Stimulated activated CD4-positive, alpha-beta T cell treated with anti-CD3 and anti-CD28 coated beads, TNF-alpha, amount 100 ng/mL, for 24 hours (primary cell): Measurements from ENCODE around the gene CILP.
"Not testable (repeated sequence)": the region's sequence is repeated elsewhere in the genome, so short reads cannot be mapped to it uniquely, and the experiment has no call there.

Source experiments
- DNase-seq, 3 experiments: peaks; one replicate each; pipeline ENCODE4 v3.0.0-alpha.2; 2020; ENCODE audit warnings: low read depth in 3 of 3

CILP gene

DNA sequence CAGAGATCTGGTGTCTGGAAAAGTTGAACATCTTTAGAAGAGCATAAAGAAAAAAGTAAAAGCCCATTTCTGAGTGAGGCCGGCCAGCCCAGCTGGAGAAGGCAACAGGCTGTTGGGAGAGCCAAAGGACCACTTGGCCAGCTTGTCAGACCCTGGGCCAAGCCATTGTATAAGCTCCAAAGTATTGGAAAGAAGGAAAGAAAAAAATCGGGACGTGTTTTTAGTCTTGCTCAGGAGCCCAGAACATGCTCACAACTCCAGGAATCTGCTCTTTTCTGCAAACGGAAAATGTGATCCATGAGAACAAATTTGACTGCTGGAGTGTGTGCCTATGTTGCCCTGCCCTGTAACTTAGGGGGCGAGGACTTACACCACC lies 15.7 kb downstream of the CILP start:
- no peak for DNase-seq

GRCh38 chr15:65194826-65195547 lies 16.3 kb downstream of the CILP start:
- DNase-seq: no peak

DNA sequence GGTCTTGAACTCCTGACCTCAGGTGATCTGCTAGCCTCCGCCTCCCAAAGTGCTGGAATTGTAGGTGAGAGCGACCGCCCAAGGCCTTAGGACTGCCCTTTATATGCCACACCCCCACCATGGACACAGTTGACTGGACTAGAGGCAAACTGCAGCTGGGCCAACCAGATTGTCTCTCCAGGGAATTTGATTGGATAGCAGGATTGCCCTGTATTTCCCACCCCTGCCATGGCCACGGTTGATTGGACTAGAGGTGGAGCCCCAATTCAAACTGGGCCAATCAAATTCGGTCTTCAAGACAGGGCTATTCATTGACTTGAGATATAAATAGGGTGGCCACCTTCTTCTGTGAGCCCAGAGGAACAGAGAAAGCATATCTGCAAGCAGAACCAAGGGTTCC lies 19.3 kb downstream of the CILP start:
- DNase-seq: no peak

- no peak for DNase-seq
Measured at GRCh38 chr15:65189102-65189740, 22.1 kb downstream of the CILP start.

DNA sequence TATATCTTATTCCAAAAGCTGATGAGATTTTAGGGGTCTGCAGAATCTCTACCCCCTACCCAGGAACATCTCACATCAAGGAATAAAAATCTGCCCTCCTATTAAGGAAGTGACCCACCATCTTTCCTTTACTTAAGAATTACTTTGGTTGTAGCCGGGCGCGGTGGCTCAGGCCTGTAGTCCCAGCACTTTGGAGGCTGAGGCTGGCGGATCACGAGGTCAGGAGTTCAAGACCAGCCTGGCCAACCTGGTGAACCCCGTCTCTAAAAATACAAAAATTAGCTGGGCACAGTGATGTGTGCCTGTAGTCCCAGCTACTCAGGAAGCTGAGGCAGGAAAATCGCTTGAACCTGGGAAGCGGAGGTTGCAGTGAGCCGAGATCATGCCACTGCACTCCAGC lies 22.8 kb downstream of the CILP start:
- DNase-seq: not testable (repeated sequence)

GRCh38 chr15:65184868-65185717 lies 26.2 kb downstream of the CILP start, which contains the start of gene CLPX:
Gene CLPX, minus strand, starts transcription at chr15:65185342. Its CDS starts 189 bp downstream, at chr15:65185153.
- DNase-seq: peak; percentile 75 to 86 (median 82)

GRCh38 chr15:65184305-65184867 lies 26.9 kb downstream of the CILP start:
- DNase-seq: peak in 2 of 3 experiments; percentile 10 to 29

DNA sequence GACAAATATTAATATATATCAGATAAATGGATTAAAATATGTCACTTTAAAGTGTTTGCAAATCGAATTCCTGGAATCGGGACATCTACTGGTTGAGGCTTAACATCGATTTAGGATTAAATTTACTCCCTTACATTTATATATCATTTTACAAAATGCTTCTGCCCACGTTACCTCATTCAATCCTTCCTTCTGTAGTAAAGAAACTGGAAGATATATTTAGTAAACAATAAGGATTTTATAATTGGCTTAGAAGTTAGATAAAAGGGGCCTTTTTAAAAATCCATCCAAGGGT lies 27.5 kb downstream of the CILP start:
- no peak for DNase-seq

DNA sequence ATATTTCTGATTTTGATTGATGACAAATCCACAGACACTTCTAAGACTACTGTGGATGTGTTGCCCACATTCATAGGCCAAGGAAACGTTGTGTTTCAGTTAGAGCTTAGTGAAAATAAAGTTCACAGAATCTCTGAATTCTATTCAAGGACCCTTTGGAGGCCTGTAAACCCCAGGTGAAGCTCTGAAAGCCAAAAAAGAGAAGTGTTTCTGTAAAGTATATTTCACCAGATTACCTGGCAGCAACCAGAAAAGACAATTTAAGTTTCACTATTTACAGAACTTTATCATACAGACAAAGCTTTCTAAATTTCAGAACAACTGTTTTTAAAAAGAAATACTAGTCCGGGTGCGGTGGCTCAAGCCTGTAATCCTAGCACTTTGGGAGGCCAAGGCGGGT lies 28.7 kb downstream of the CILP start:
- DNase-seq: no peak

GRCh38 chr15:65181582-65182353 lies 29.5 kb downstream of the CILP start:
- not testable (repeated sequence) for DNase-seq

- DNase-seq: no peak
Measured at GRCh38 chr15:65180167-65180566, 31.1 kb downstream of the CILP start.

DNA sequence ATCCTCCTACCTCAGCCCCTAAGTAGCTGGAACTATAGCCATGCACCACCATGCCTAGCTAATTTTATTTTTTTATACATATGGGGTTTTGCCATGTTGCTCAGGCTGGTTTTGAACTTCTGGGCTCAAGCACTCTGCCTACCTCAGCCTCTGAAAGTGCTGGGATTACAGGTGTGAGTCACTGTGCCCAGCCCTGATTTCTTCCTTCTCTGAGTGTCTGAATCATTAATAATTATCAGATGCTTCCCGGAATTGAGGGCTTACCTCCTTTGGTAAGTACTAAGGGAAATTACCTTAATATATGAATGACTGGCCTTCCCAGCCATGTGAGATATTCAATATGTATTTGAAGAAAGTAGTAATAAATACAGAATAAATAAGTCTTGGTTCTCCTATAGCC lies 33.4 kb downstream of the CILP start:
- DNase-seq: no peak

GRCh38 chr15:65176056-65176455 lies 35.2 kb downstream of the CILP start:
- DNase-seq: no peak

- no peak for DNase-seq
Measured at GRCh38 chr15:65175511-65175910, 35.8 kb downstream of the CILP start.

GRCh38 chr15:65174509-65174908 lies 36.8 kb downstream of the CILP start:
- DNase-seq: no peak

- no peak for DNase-seq
Measured at GRCh38 chr15:65172531-65172930, 38.7 kb downstream of the CILP start.

DNA sequence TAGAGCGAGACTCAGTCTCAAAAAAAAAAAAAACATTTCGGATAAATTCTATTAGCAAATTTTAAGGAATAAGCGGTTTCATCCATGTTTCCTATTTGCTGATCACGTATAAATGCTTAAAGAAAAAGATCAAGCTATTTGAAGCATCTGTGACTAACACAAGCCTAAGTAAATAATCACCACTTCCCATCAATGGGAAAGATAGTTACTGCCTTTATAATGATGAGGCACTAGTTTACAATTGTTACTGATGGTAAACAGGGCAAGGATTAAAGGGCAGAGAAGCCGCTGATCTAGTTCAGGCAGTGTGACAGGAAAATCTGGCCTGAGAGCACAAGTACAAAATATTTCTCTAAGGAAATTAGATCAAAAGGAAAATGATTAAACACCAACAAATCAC lies 39.8 kb downstream of the CILP start:
- DNase-seq: no peak

- no peak for DNase-seq
Measured at GRCh38 chr15:65165875-65166274, 45.4 kb downstream of the CILP start.

- no peak for DNase-seq
Measured at GRCh38 chr15:65164139-65164538, 47.1 kb downstream of the CILP start.

DNA sequence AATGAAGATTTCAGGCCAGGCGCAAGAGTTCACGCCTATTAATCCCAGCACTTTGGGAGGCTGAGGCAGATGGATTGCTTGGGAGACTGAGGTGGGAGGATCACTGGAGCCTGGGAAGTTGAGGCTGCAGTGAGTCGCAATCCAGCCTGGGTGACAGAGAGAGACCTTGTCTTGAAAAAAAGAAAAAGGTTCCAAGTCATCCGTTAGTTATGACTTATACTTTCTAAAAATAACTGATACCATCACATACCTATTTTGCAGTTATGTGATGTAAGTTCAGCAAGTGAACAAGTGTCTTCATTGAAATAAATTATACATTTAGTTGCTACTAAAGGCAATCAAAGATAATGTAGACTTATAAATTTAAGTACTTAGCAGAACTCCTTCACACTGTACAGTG lies 48.2 kb downstream of the CILP start:
- no peak for DNase-seq

DNA sequence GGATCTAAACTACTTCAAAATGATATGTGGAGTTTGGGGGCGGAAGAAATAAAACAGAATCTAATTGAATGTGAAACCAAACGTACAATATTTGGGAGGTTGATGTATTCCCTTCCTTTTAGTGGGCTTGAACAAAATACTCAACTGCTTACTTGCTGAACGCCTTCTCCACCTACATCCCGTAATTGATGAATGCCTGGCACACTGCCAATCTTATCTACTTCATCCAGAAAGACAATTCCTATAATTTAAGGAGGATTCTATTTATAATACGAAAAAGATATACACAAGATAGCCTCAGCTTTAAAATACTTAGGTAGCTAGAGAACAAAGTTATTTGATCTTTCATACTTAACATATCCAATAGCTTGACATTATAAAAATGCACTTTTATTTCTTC lies 54.6 kb downstream of the CILP start:
- no peak for DNase-seq

GRCh38 chr15:65154720-65155119 lies 56.6 kb downstream of the CILP start:
- DNase-seq: no peak
